ENCODE results near the gene ERGIC1.

GRCh38 chr5:172788771-172789686, 45.0 kb upstream of the ERGIC1 start:
- TF ChIP-seq CTCF (IDR thresholded peaks at IDR 0.05) (no peak), POLR2A (IDR thresholded peaks at IDR 0.05) (no peak)

All from prostate gland (tissue), 2 donors.